ENCODE results near the gene SLC22A23.

SLC22A23 gene

DNA sequence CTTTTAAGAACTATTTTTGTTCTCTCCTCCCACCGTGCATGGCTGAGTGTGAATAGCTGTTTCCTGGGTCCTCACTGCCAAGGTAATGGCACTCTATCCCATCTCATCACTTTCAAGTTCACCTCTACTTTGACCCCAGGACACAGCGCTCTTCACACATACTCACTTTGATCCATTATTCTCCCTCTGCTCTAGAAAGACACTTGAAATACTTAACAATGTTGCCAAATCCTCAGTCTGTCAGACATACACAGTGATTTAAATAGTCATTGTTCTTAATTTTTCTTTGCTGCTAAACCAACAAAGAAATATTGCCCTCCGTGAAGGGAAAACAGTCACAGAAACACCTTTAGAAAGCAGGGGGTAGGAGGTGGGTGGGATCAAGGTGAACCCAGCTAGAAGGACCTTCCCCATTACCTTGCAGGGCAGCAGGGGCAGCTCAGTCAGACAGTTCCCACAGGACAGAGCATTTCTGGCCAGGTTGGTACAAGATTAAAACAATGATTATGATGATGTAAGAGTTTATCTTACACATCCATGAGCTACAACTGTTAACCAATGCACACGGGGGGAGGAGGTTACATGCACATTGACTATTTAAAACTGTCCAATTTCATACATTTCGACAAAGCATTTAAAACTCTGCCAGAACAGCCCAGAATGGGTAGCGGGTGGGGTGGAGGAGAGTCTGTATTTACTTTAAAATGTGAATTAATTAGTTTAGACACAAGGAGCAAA, 2.4 kb downstream of the SLC22A23 start:
- TF ChIP-seq, protein P1, sequence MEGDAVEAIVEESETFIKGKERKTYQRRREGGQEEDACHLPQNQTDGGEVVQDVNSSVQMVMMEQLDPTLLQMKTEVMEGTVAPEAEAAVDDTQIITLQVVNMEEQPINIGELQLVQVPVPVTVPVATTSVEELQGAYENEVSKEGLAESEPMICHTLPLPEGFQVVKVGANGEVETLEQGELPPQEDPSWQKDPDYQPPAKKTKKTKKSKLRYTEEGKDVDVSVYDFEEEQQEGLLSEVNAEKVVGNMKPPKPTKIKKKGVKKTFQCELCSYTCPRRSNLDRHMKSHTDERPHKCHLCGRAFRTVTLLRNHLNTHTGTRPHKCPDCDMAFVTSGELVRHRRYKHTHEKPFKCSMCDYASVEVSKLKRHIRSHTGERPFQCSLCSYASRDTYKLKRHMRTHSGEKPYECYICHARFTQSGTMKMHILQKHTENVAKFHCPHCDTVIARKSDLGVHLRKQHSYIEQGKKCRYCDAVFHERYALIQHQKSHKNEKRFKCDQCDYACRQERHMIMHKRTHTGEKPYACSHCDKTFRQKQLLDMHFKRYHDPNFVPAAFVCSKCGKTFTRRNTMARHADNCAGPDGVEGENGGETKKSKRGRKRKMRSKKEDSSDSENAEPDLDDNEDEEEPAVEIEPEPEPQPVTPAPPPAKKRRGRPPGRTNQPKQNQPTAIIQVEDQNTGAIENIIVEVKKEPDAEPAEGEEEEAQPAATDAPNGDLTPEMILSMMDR (IDR thresholded peaks at IDR 0.05; ENCODE audit: low read depth, low read length, missing control alignments) = no peak
- no peak for DNase-seq (ENCODE audit: extremely low read depth, low read depth)
- H3K4me3 ChIP-seq (replicated peaks; ENCODE audit: low read depth, low read length) = no peak overlapping the region

DNA sequence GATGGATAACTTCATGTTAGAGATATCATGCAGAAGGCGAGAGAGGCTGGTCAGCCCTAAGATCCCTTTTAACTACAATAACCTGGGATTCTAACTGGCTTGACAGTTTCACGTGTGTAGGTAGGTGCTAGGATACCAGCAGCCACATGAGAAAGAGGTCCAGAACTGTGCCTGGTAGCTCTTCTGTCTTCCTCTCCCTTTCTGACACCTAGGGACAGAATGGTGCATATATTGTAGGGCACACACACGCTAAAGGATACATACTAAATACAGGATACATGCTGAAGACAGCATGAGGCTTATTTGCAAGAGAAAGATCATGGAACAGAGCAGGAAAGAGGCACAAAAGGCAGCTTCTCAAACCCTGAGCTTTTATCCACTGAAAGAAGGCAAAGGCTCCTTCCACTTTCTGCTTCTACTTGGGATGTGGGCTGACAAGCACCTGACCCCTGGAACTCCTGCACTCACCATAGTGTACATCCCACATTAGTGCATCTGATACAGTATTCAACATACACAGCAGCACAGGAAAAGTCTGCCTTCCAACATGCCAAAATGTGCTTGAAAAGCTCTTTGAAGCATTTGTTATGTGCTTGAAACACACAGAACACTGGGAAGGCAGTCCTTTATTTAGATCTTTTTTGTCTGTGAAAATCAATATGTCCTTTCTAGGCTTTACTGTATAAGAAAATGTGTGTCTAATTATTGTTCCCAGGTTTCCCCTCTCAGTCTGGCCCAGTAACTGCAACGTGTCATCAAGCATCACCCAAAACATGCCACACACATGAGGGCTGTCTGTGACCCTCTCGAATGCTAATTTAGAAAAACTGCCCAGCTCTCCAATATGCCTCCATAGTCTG, 3.2 kb downstream of the SLC22A23 start:
- no peak overlapping the region for H3K4me3 ChIP-seq (replicated peaks; ENCODE audit: low read depth, low read length)
- TF ChIP-seq, protein P1 (IDR thresholded peaks at IDR 0.05; ENCODE audit: low read depth, low read length, missing control alignments) = no peak
- no peak for DNase-seq (ENCODE audit: extremely low read depth, low read depth)

DNA sequence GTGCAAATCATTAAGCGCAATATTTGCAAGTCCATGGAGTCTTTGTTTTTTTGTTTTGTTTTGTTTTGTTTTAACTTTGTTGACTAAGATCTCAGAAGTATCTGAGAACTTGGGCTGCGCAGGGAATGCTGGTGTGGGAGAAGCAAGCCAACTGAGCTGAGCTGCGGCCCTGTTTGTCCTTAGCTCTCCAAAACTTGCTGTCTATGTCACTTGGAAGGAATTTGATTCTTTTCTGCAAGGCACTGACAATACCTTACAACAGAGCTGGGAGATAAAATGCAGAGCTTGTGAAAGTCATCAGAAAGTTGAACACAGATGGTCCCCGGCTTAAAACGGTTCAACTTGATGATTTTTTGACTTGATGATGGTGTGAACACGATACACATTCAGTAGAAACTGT, 5.4 kb downstream of the SLC22A23 start:
- TF ChIP-seq, protein P1 (IDR thresholded peaks at IDR 0.05; ENCODE audit: low read depth, low read length, missing control alignments) = no peak
- no peak for DNase-seq (ENCODE audit: extremely low read depth, low read depth)
- no peak overlapping the region for H3K4me3 ChIP-seq (replicated peaks; ENCODE audit: low read depth, low read length)

DNA sequence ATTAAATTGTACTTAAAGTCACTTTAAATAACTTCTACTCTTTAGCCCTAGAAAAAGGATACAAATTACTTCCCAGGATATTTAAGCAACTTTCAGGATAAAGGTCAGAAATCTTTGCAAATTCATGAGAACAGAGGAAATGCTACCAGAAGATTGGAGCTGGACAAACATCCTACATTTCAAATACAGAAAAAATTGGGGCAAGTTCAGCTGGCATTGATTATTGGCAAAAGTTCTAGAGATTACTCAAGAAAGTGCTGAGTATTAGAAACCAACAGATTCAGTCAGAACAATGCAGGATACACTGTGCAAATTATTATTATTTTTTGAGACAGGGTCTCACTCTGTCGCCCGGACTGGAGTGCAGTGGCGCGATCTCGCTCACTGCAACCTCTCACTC, 6.0 kb downstream of the SLC22A23 start:
- TF ChIP-seq, protein P1 (IDR thresholded peaks at IDR 0.05; ENCODE audit: low read depth, low read length, missing control alignments) = no peak
- no peak for DNase-seq (ENCODE audit: extremely low read depth, low read depth)
- H3K4me3 ChIP-seq (replicated peaks; ENCODE audit: low read depth, low read length) = no peak overlapping the region

DNA sequence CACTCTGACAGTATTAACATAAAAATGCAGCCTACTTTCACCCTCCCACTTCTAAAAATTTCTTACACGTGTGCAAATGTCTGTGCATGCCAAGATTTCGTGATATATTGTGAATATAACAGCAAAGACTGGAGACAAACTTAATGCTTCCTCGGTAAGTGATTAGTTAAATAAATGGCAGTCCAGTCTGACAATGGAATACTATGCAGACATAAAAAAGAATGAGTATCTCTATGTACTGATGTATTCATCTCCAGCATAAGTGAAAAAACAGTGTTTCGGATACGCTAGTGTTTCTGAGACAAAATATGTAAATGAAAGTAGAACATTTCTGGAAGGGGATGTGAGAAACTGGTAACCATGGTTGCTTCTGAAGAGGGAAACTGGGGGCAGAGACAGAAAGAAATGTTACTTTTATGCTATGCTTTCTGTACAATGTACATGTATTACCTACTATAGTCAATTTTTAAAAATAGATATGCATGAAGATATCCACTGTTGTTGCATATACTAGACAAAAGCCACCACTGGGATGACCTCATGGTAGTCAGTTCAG, 7.0 kb downstream of the SLC22A23 start:
- TF ChIP-seq, protein P1 (IDR thresholded peaks at IDR 0.05; ENCODE audit: low read depth, low read length, missing control alignments) = no peak
- no peak for DNase-seq (ENCODE audit: extremely low read depth, low read depth)
- H3K4me3 ChIP-seq (replicated peaks; ENCODE audit: low read depth, low read length) = no peak overlapping the region

DNA sequence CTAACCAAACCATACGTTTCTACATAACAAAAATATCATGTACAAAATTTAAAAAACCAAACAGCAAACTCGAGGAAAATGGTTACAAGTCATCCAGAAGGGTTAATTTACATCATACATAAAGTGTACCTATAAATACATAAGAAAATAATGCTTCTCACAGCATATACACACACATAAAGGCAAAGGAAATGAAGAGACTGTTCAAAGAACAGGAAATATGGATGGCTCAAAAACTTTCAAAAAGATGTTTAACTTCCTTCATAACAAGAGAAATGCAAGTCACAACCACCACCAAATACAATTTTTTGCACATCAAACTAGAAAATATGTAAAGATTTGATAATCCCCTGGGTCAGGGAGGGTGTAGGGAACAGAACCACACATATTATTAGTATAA, 7.5 kb downstream of the SLC22A23 start:
- DNase-seq (ENCODE audit: extremely low read depth, low read depth) = no peak
- H3K4me3 ChIP-seq (replicated peaks; ENCODE audit: low read depth, low read length) = no peak overlapping the region
- TF ChIP-seq, protein P1 (IDR thresholded peaks at IDR 0.05; ENCODE audit: low read depth, low read length, missing control alignments) = no peak

Data from HFF-Myc (cell line).